ENCODE results near the gene ADCY7.

DNA sequence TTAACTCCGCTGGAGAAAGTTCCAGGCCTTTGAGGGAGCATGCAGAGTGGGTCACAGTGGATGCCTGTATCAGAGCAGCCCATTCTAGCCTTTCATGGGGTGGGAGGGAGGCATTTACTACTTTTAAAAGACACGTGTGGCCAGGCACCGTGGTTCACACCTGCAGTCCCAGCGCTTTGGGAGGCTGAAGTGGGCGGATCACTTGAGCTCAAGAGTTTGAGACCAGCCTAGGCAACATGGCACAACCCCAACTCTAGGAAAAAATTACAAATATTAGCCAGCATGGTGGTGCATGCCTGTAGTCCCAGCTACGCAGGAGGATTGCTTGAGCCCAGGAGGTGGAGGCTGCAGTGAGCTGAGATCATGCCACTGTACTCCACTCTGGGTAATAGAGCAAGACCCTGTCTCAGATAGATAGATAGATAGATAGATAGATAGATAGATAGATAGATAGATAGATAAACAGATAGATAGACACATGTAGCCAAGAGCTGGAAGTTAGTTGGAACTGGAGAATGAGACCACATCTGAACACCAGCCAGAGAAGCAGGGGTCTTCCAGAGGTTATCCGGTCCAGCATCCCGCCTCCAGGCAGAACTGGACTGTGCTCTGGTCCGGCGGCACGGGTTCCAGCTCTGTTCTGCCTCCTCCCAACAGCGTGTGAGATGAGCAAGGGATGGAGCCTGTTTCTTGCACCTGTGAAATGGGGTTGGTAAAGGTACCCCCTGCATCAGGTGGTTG is 3.6 kb downstream of the ADCY7 start:
- TF ChIP-seq POLR2A (IDR thresholded peaks at IDR 0.05) = no peak
- TF ChIP-seq, protein P1, sequence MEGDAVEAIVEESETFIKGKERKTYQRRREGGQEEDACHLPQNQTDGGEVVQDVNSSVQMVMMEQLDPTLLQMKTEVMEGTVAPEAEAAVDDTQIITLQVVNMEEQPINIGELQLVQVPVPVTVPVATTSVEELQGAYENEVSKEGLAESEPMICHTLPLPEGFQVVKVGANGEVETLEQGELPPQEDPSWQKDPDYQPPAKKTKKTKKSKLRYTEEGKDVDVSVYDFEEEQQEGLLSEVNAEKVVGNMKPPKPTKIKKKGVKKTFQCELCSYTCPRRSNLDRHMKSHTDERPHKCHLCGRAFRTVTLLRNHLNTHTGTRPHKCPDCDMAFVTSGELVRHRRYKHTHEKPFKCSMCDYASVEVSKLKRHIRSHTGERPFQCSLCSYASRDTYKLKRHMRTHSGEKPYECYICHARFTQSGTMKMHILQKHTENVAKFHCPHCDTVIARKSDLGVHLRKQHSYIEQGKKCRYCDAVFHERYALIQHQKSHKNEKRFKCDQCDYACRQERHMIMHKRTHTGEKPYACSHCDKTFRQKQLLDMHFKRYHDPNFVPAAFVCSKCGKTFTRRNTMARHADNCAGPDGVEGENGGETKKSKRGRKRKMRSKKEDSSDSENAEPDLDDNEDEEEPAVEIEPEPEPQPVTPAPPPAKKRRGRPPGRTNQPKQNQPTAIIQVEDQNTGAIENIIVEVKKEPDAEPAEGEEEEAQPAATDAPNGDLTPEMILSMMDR (IDR thresholded peaks at IDR 0.05) = no peak

Data from right lobe of liver (tissue), 4 donors.